HepG2 (cell line): ENCODE measurements around the gene KCNJ6. TPM values are rescaled to one million over a fixed set of nuclear protein-coding genes. Genes with fewer than 3 reads are reported as not detected.

Source experiments
- ATAC-seq: fragments of 200-7000 bp; cut with Tn5 transposase; 3 replicates; pipeline ENCODE4 v1.9.1; 2020; ENCODE audit warnings: mild to moderate bottlenecking, moderate library complexity
- BruUV-seq: library from RNA; stranded (reverse); fragments of 400-500 nt; replicated peaks from 2 replicates; lab custom pipeline; 2021; lab: Mats Ljungman, UMichigan
- CTCF ChIA-PET: fragments of 300-600 bp; formaldehyde crosslinking; extraction: SDS; loops from one replicate; lab custom pipeline; 2021; ENCODE audit warnings: low total read pairs, inconsistent platforms, low intra/inter-chr PET ratio; lab: Yijun Ruan, JAX
- POLR2A ChIA-PET: fragments of 350-600 bp; sonication (Branson Sonifier 250); formaldehyde crosslinking; loops from one replicate; lab custom pipeline; 2020; ENCODE audit warnings: antibody characterized with exemption, inconsistent platforms; lab: Yijun Ruan, JAX
- DNase-seq: peaks from one replicate; pipeline ENCODE4 v3.0.0-alpha.2; 2015; ENCODE audit warnings: low spot score
- FAIRE-seq: peaks from 3 replicates; lab custom pipeline; 2011; peaks lifted over from hg19 to GRCh38; lab: Jason Lieb, UNC
- H2AFZ ChIP-seq: one replicate; pipeline ENCODE4 v1.6.1; 2011; ENCODE audit warnings: low read length, inconsistent platforms
- H3K27ac ChIP-seq: fragments of 300-600 bp; 3 replicates; pipeline ENCODE4 v1.8.0; 2011; ENCODE audit warnings: mixed run types, mild to moderate bottlenecking, mixed read lengths, low read length, inconsistent platforms; ENCODE audit not compliant: insufficient read depth; ENCODE audit errors: extremely low read length
- H3K27me3 ChIP-seq, 2 experiments: fragments of 200-600 bp in 1 of 2; 2 replicates in 1 of 2; 3 replicates in 1 of 2; pipeline versions ENCODE4 v1.6.0 to v1.8.0; 2011; ENCODE audit warnings: low read length in 2 of 2, mild to moderate bottlenecking in 2 of 2, moderate library complexity in 2 of 2, inconsistent platforms in 1 of 2; ENCODE audit not compliant: insufficient read depth in 2 of 2, control insufficient read depth in 1 of 2
- H3K36me3 ChIP-seq, 2 experiments: fragments of 200-600 bp in 1 of 2; replicated peaks in 1 of 2; 2 replicates in 1 of 2; 3 replicates in 1 of 2; pipeline versions ENCODE4 v1.5.1 to v1.8.0; 2011; ENCODE audit warnings: low read length in 2 of 2, inconsistent platforms in 1 of 2; ENCODE audit not compliant: insufficient read depth in 2 of 2, control insufficient read depth in 1 of 2
- H3K4me1 ChIP-seq: 2 replicates; pipeline ENCODE4 v1.5.1; 2012; ENCODE audit warnings: low read length, inconsistent platforms; ENCODE audit not compliant: insufficient read depth
- H3K4me2 ChIP-seq: 2 replicates; pipeline ENCODE4 v1.6.0; 2011; ENCODE audit warnings: low read depth, low read length, inconsistent platforms
- H3K4me3 ChIP-seq, 3 experiments: fragments of 200-600 bp in 1 of 3; sonication (generic), shearing (Covaris generic) in 1 of 3; replicated peaks in 1 of 3; 2 replicates each; pipeline ENCODE4 v1.5.1; 2011 to 2016; ENCODE audit warnings: low read length in 3 of 3, inconsistent platforms in 2 of 3, low read depth in 2 of 3, mild to moderate bottlenecking in 2 of 3, control low read depth in 1 of 3, mixed read lengths in 1 of 3; ENCODE audit not compliant: insufficient read depth in 1 of 3
- H3K79me2 ChIP-seq: one replicate; pipeline ENCODE4 v1.6.1; 2011; ENCODE audit warnings: low read length, inconsistent platforms; ENCODE audit not compliant: insufficient read depth
- H3K9ac ChIP-seq: 2 replicates; pipeline ENCODE4 v1.6.0; 2011; ENCODE audit warnings: mild to moderate bottlenecking, low read depth, low read length, inconsistent platforms; ENCODE audit not compliant: insufficient read depth
- H3K9me3 ChIP-seq: 2 replicates; pipeline ENCODE4 v1.5.1; 2012; ENCODE audit warnings: mild to moderate bottlenecking, low read length
- H4K20me1 ChIP-seq: 2 replicates; pipeline ENCODE4 v1.6.0; 2011; ENCODE audit warnings: inconsistent platforms, mild to moderate bottlenecking, low read length, moderate library complexity; ENCODE audit not compliant: insufficient read depth
- IRF9 ChIP-seq: sonication (generic); formaldehyde crosslinking; IDR thresholded peaks from 2 replicates; pipeline ENCODE4 v1.8.0; 2022; ENCODE audit warnings: missing genetic modification reagents, mild to moderate bottlenecking, borderline replicate concordance
- KMT2A ChIP-seq: sonication (generic); formaldehyde crosslinking; IDR thresholded peaks from 2 replicates; pipeline ENCODE4 v1.4.0; 2020; ENCODE audit warnings: missing genetic modification reagents
- MAX ChIP-seq: IDR thresholded peaks from 2 replicates; pipeline ENCODE4 v1.6.1; 2012; ENCODE audit warnings: inconsistent platforms
- POLR2AphosphoS2 ChIP-seq: IDR thresholded peaks from 2 replicates; pipeline ENCODE4 v1.6.1; 2011; ENCODE audit warnings: low read depth, low read length, improper control_type of control experiment
- RNF2 ChIP-seq: fragments of 450-650 bp; conservative IDR thresholded peaks from 2 replicates; pipeline ENCODE4 v1.6.1; 2016; ENCODE audit warnings: low read depth
- SATB2 ChIP-seq: sonication (generic); formaldehyde crosslinking; IDR thresholded peaks from 2 replicates; pipeline ENCODE4 v1.5.0; 2020; ENCODE audit warnings: missing genetic modification reagents
- ZNF772 ChIP-seq: sonication (generic); formaldehyde crosslinking; IDR thresholded peaks from 2 replicates; pipeline ENCODE4 v1.5.0; 2020; ENCODE audit warnings: mild to moderate bottlenecking, missing genetic modification reagents
- ZNF784 ChIP-seq: sonication (generic); formaldehyde crosslinking; IDR thresholded peaks from 2 replicates; pipeline ENCODE4 v1.5.1; 2020; ENCODE audit warnings: missing genetic modification reagents, mild to moderate bottlenecking, borderline replicate concordance
- WGBS: methylation state at CpG from one replicate; pipeline ENCODE4 v1.1.6; 2017; ENCODE audit warnings: low lambda C conversion rate; 5-methylcytosine and 5-hydroxymethylcytosine counted together
- in situ Hi-C: cut with HindIII; loops from 2 replicates; pipeline ENCODE4 v1.10.0; 2017; ENCODE audit warnings: low pct_unique_long_range_greater_than_20kb; ENCODE audit not compliant: extremely low pct_ligation_motif_present
- intact Hi-C: fragments of 100-400 bp; cut with micrococcal nuclease; formaldehyde crosslinking; loops from one replicate; pipeline ENCODE4 v1.10.0; 2022; ENCODE audit not compliant: unreplicated experiment
- polyA plus RNA-seq, 8 experiments: library from polyadenylated mRNA; depleted of rRNA in 3 of 8; stranded (reverse) in 7 of 8; unstranded in 1 of 8; fragments of >200 nt; fragmentation: Illumina TruSeq in 4 of 8; extraction: Trizol in 4 of 8; gene quantifications; 2 replicates each; pipeline versions ENCODE4 v1.2.1 to v1.2.3, GENCODE V29; 2011 to 2016; ENCODE audit warnings: low read depth in 4 of 8, missing spikeins in 1 of 8, mixed read lengths in 1 of 8; ENCODE audit not compliant: insufficient read depth in 1 of 8
- total RNA-seq, 5 experiments: library from RNA; depleted of rRNA; stranded (reverse); fragments of >200 nt; fragmentation: Illumina TruSeq; extraction: Trizol; gene quantifications; 2 replicates each; pipeline ENCODE4 v1.2.3, GENCODE V29; 2016; ENCODE audit warnings: low read depth in 1 of 5

KCNJ6 gene
- total and polyA plus RNA-seq, 2 of the 13 experiments (the other 11 are each of a cell fraction or from before 2014, with no cell fraction given), result not detected

- Histone ChIP-seq H3K4me1 (peaks cover 30% of the 10 kb centered on the region), H3K9ac (no peak overlapping the region), H3K4me3 (no peak overlapping the region), H3K27ac (no peak overlapping the region), H3K9me3 (no peaks in the 10 kb centered on the region), H4K20me1 (no peaks in the 10 kb centered on the region), H3K27me3 (peaks cover 0 to 3% of the 10 kb centered on the region in 2 experiments; a peak in 3 of 5 replicates), H3K79me2 (no peaks in the 10 kb centered on the region)
- intact Hi-C loops, result no loop called here
- in situ Hi-C loops, result no loop called here
- CTCF ChIA-PET, result no interaction called here
- no peak for DNase-seq
- 63% methylated on average over 11 of the region's 11 CpGs for WGBS
- TF ChIP-seq SATB2 (CRISPR knock-in tag), result no peak
- TF ChIP-seq ZNF784, result no peak
- no peak for TF ChIP-seq IRF9 (CRISPR knock-in tag)
- TF ChIP-seq MAX, result no peak
- TF ChIP-seq KMT2A (CRISPR knock-in tag), result no peak
- TF ChIP-seq RNF2, result no peak
- TF ChIP-seq ZNF772 (CRISPR knock-in tag), result no peak
- TF ChIP-seq POLR2AphosphoS2, result no peak
- TF ChIP-seq, all 625 proteins: peak for 0
- Histone ChIP-seq H3K4me2 (no peak overlapping the region), H2AFZ (no peak overlapping the region), H3K36me3 (no peaks in the 10 kb centered on the region)
- ATAC-seq, result no peak
- BruUV-seq, result no TSS peak
- POLR2A ChIA-PET, result no interaction called here
- FAIRE-seq, result no peak
These were observed 354.0 kb downstream of the KCNJ6 start for GRCh38 chr21:37561941-37562919.
